GM18858 (cell line): ENCODE results near the gene RMC1.

Experiments
- ATAC-seq: cut with Tn5 transposase; IDR thresholded peaks from one replicate; pipeline ENCODE4 v1.9.1; 2021; ENCODE audit not compliant: unreplicated experiment

RMC1 gene

GRCh38 chr18:23529604-23530003, 26.3 kb downstream of the RMC1 start:
- ATAC-seq = no peak

- no peak for ATAC-seq
These were observed 26.9 kb downstream of the RMC1 start for GRCh38 chr18:23530195-23530594.

- no peak for ATAC-seq
These were observed 28.6 kb downstream of the RMC1 start for GRCh38 chr18:23531912-23532311.

GRCh38 chr18:23532848-23533247, 29.5 kb downstream of the RMC1 start:
- ATAC-seq = no peak

GRCh38 chr18:23534276-23534675, 31.0 kb downstream of the RMC1 start:
- ATAC-seq = no peak

GRCh38 chr18:23536204-23536603, 32.9 kb downstream of the RMC1 start:
- ATAC-seq = no peak

GRCh38 chr18:23537274-23537673, 34.0 kb downstream of the RMC1 start:
- no peak for ATAC-seq

GRCh38 chr18:23538001-23538400, 34.7 kb downstream of the RMC1 start:
- no peak for ATAC-seq

GRCh38 chr18:23538870-23539269, 35.6 kb downstream of the RMC1 start:
- ATAC-seq = no peak

GRCh38 chr18:23539296-23539695, 36.0 kb downstream of the RMC1 start:
- no peak for ATAC-seq

GRCh38 chr18:23539911-23540525, 36.7 kb downstream of the RMC1 start:
- no peak for ATAC-seq

- ATAC-seq = peak; percentile 82
These were observed 37.6 kb downstream of the RMC1 start for GRCh38 chr18:23540867-23541266.

- ATAC-seq = no peak
These were observed 38.2 kb downstream of the RMC1 start for GRCh38 chr18:23541349-23542093.

GRCh38 chr18:23542461-23542860, 39.1 kb downstream of the RMC1 start:
- ATAC-seq = no peak

GRCh38 chr18:23545247-23545789, 42.0 kb downstream of the RMC1 start:
- ATAC-seq = no peak

- no peak for ATAC-seq
These were observed 44.0 kb downstream of the RMC1 start for GRCh38 chr18:23547306-23547705.

GRCh38 chr18:23547846-23548245, 44.5 kb downstream of the RMC1 start:
- no peak for ATAC-seq

- no peak for ATAC-seq
These were observed 45.0 kb downstream of the RMC1 start for GRCh38 chr18:23548275-23548674.

- ATAC-seq = no peak
These were observed 45.4 kb downstream of the RMC1 start for GRCh38 chr18:23548719-23549118.

GRCh38 chr18:23550898-23551297, 47.6 kb downstream of the RMC1 start:
- ATAC-seq = no peak

GRCh38 chr18:23551978-23552377, 48.7 kb downstream of the RMC1 start:
- no peak for ATAC-seq

GRCh38 chr18:23552505-23552904, 49.2 kb downstream of the RMC1 start:
- ATAC-seq = no peak
